ENCODE results near the gene SCGB1D1.

SCGB1D1 gene

GRCh38 chr11:62233730-62234129 is 43.7 kb downstream of the SCGB1D1 start:
- DNase-seq (ENCODE audit: low read depth), result no peak

GRCh38 chr11:62236187-62236586 is 46.2 kb downstream of the SCGB1D1 start:
- no peak for DNase-seq (ENCODE audit: low read depth)

- DNase-seq (ENCODE audit: low read depth), result no peak
Measured at GRCh38 chr11:62237499-62237898, 47.5 kb downstream of the SCGB1D1 start.

- DNase-seq (ENCODE audit: low read depth), result no peak
Measured at GRCh38 chr11:62238151-62238550, 48.1 kb downstream of the SCGB1D1 start.

GRCh38 chr11:62241095-62241494 is 51.1 kb downstream of the SCGB1D1 start:
- no peak for DNase-seq (ENCODE audit: low read depth)

- DNase-seq (ENCODE audit: low read depth), result no peak
Measured at GRCh38 chr11:62242021-62242420, 52.0 kb downstream of the SCGB1D1 start, which contains the start of gene SCGB1D2. Gene SCGB1D2 (plus strand): TSS chr11:62242239. CDS start chr11:62242308, 69 bp downstream.

Measured in T-helper 22 cell (primary cell).